ENCODE measurements around the gene RHOB. TPM values are rescaled to one million over a fixed set of nuclear protein-coding genes. Genes with fewer than 3 reads are reported as not detected.

RHOB gene
- total and polyA plus RNA-seq, 2 of the 13 experiments (the other 11 are each of a cell fraction or from before 2014, with no cell fraction given), result 192 to 268 TPM

- DNase-seq (ENCODE audit: low spot score), result no peak
- Histone ChIP-seq H3K9me3 (ENCODE audit: low read length) (no peaks in the 10 kb centered on the region), H4K20me1 (ENCODE audit: insufficient read depth, low read length) (no peaks in the 10 kb centered on the region), H3K4me2 (ENCODE audit: low read depth, low read length) (peak overlapping the region; percentile 55), H3K79me2 (ENCODE audit: insufficient read depth, low read length) (no peaks in the 10 kb centered on the region), H3K9ac (ENCODE audit: insufficient read depth, low read depth, low read length) (no peak overlapping the region), H2AFZ (ENCODE audit: low read length) (no peak overlapping the region), H3K27ac (ENCODE audit: extremely low read length, insufficient read depth, low read length) (no peak overlapping the region), H3K4me3 (replicated peaks in 1 of 3; ENCODE audit: insufficient read depth in 1 of 3, low read depth in 2 of 3, low read length in 3 of 3) (no peak overlapping the region), H3K36me3 (replicated peaks in 1 of 2; ENCODE audit: control insufficient read depth in 1 of 2, insufficient read depth in 2 of 2, low read length in 2 of 2) (no peaks in the 10 kb centered on the region), H3K4me1 (ENCODE audit: insufficient read depth, low read length) (peaks cover 32% of the 10 kb centered on the region), H3K27me3 (ENCODE audit: control insufficient read depth in 1 of 2, insufficient read depth in 2 of 2, low read length in 2 of 2) (peaks cover 5% of the 10 kb centered on the region in 2 experiments; a peak in 3 of 5 replicates)
- in situ Hi-C loops (cut with HindIII; ENCODE audit: extremely low pct_ligation_motif_present, low pct_unique_long_range_greater_than_20kb) (no loop called here), intact Hi-C loops (cut with micrococcal nuclease; ENCODE audit: unreplicated experiment) (no loop called here)
- no peak for FAIRE-seq
- ATAC-seq, result peak; percentile 53
- no TSS peak for BruUV-seq (replicated peaks)
- ChIA-PET CTCF (ENCODE audit: low intra/inter-chr PET ratio, low total read pairs) (no interaction called here), POLR2A (interaction anchor here (1.1 to 5.0 kb wide), 5 partner anchors 13 to 109 kb away, joined by 3 to 52 read pairs (median 4); partner anchors contain the start of gene RHOB)
- peak; percentile 4; the same call in 1 of the 2 replicates for TF ChIP-seq HDAC1 (CRISPR knock-in tag; IDR thresholded peaks at IDR 0.05)
- no peak for TF ChIP-seq NCOR1 (IDR thresholded peaks at IDR 0.05; ENCODE audit: borderline replicate concordance, low read length)
- WGBS (ENCODE audit: low lambda C conversion rate), result 78% methylated on average over 3 of the region's 3 CpGs
Observed at GRCh38 chr2:20475567-20475952, 28.7 kb downstream of the RHOB start.

GRCh38 chr2:20476481-20476880 is 29.6 kb downstream of the RHOB start:
- no peak overlapping the region for H3K4me2 ChIP-seq (ENCODE audit: low read depth, low read length)
- DNase-seq (ENCODE audit: low spot score) (no peak), FAIRE-seq (no peak), ATAC-seq (no peak)
- TF ChIP-seq ZNF7 (CRISPR knock-in tag; IDR thresholded peaks at IDR 0.05) (no peak), ZNF567 (CRISPR knock-in tag; IDR thresholded peaks at IDR 0.05; ENCODE audit: borderline replicate concordance) (no peak), ZNF629 (CRISPR knock-in tag; conservative IDR thresholded peaks at IDR 0.05) (peak; percentile 63), MXD1 (CRISPR knock-in tag; IDR thresholded peaks at IDR 0.05) (no peak)
- H4K20me1 ChIP-seq (ENCODE audit: insufficient read depth, low read length), result no peaks in the 10 kb centered on the region
- BruUV-seq (replicated peaks), result no TSS peak
- WGBS (ENCODE audit: low lambda C conversion rate), result 36% methylated on average over 1 of the region's 1 CpG
- CTCF ChIA-PET (ENCODE audit: low intra/inter-chr PET ratio, low total read pairs), result no interaction called here
- H3K79me2 ChIP-seq (ENCODE audit: insufficient read depth, low read length), result no peaks in the 10 kb centered on the region
- no peak overlapping the region for H2AFZ ChIP-seq (ENCODE audit: low read length)
- H3K4me1 ChIP-seq (ENCODE audit: insufficient read depth, low read length), result peaks cover 32% of the 10 kb centered on the region
- H3K9me3 ChIP-seq (ENCODE audit: low read length), result no peaks in the 10 kb centered on the region
- peaks cover 5% of the 10 kb centered on the region in 2 experiments; a peak in 2 of 5 replicates for H3K27me3 ChIP-seq (ENCODE audit: control insufficient read depth in 1 of 2, insufficient read depth in 2 of 2, low read length in 2 of 2)
- no peaks in the 10 kb centered on the region for H3K36me3 ChIP-seq (replicated peaks in 1 of 2; ENCODE audit: control insufficient read depth in 1 of 2, insufficient read depth in 2 of 2, low read length in 2 of 2)
- in situ Hi-C loops (cut with HindIII; ENCODE audit: extremely low pct_ligation_motif_present, low pct_unique_long_range_greater_than_20kb) (no loop called here), intact Hi-C loops (cut with micrococcal nuclease; ENCODE audit: unreplicated experiment) (no loop called here)
- POLR2A ChIA-PET, result interaction anchor here (1.2 to 2.1 kb wide), 3 partner anchors 12 to 106 kb away, joined by 3 to 5 read pairs (median 3); no protein-coding TSS in a partner anchor
- H3K9ac ChIP-seq (ENCODE audit: insufficient read depth, low read depth, low read length), result no peak overlapping the region
- H3K4me3 ChIP-seq (replicated peaks in 1 of 3; ENCODE audit: insufficient read depth in 1 of 3, low read depth in 2 of 3, low read length in 3 of 3), result no peak overlapping the region
- H3K27ac ChIP-seq (ENCODE audit: extremely low read length, insufficient read depth, low read length), result no peak overlapping the region
